Astrocyte of the cerebellum (primary cell): ENCODE measurements around the gene DIP2C.
"Not testable (repeated sequence)": the region's sequence is repeated elsewhere in the genome, so short reads cannot be mapped to it uniquely, and the experiment has no call there.

ENCODE experiments used
- DNase-seq: peaks from one replicate; pipeline ENCODE4 v3.0.0-alpha.2; 2011; ENCODE audit warnings: low read depth
- H3K4me3 ChIP-seq: 2 replicates; pipeline ENCODE4 v1.5.1; 2011; ENCODE audit warnings: mild to moderate bottlenecking, low read depth, low read length, moderate library complexity
- in situ Hi-C: cut with HindIII; loops from 2 replicates; pipeline ENCODE4 v1.10.0; 2017; ENCODE audit warnings: low sequenced_read_pairs
- TF ChIP-seq, protein P1 (sequence below): IDR thresholded peaks from 2 replicates; pipeline ENCODE4 v1.5.1; 2012; ENCODE audit warnings: low read length, low read depth, moderate library complexity, mild to moderate bottlenecking; ENCODE audit errors: missing control alignments

The DIP2C gene

DNA sequence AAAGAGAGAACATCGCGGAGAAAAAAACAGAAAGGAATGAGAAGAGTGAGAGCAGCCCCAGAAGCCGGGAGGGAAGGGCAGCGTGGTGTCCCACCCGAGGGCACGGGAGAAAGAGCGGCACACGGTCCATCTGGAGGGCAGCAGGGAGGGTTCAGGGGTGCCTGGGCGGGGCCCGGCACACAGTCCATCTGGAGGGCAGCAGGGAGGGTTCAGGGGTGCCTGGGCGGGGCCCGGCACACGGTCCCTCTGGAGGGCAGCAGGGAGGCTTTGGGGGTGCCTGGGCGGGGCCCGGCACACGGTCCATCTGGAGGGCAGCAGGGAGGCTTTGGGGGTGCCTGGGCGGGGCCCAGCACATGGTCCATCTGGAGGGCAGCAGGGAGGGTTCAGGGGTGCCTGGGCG lies 381.8 kb downstream of the DIP2C start:
- in situ Hi-C loops = no loop called here
- no peak for DNase-seq

DNA sequence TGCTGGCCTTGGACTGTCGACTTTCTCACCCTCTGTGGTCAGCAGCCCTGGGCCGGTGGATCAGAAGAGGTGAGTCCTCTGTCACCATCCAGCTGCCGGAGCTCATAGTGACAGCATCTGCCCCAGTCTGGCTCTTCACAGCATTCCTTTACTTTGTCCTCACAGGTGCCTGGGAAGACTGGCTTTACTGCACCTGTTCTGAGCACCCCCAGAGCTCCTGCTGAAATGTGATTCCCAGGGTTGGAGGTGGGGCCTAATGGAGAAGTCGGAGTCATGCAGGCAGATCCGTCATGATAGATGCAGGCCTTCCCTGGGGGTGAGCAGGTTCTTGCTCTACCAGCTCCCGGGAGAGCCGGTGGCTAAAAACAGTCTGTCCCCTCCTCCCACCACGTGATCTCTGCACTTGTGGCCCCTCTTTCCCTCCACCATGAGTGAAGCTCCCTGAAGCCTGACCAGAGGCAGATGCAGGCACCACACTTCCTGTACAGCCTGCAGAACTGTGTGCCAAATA lies 382.7 kb downstream of the DIP2C start:
- in situ Hi-C loops = no loop called here
- DNase-seq = no peak
- H3K4me3 ChIP-seq = no peak overlapping the region
- TF ChIP-seq, protein P1, sequence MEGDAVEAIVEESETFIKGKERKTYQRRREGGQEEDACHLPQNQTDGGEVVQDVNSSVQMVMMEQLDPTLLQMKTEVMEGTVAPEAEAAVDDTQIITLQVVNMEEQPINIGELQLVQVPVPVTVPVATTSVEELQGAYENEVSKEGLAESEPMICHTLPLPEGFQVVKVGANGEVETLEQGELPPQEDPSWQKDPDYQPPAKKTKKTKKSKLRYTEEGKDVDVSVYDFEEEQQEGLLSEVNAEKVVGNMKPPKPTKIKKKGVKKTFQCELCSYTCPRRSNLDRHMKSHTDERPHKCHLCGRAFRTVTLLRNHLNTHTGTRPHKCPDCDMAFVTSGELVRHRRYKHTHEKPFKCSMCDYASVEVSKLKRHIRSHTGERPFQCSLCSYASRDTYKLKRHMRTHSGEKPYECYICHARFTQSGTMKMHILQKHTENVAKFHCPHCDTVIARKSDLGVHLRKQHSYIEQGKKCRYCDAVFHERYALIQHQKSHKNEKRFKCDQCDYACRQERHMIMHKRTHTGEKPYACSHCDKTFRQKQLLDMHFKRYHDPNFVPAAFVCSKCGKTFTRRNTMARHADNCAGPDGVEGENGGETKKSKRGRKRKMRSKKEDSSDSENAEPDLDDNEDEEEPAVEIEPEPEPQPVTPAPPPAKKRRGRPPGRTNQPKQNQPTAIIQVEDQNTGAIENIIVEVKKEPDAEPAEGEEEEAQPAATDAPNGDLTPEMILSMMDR = no peak

More for the DNA sequence above, 381.8 kb downstream of the DIP2C start:
- no peak overlapping the region for H3K4me3 ChIP-seq
- TF ChIP-seq, protein P1 = no peak

DNA sequence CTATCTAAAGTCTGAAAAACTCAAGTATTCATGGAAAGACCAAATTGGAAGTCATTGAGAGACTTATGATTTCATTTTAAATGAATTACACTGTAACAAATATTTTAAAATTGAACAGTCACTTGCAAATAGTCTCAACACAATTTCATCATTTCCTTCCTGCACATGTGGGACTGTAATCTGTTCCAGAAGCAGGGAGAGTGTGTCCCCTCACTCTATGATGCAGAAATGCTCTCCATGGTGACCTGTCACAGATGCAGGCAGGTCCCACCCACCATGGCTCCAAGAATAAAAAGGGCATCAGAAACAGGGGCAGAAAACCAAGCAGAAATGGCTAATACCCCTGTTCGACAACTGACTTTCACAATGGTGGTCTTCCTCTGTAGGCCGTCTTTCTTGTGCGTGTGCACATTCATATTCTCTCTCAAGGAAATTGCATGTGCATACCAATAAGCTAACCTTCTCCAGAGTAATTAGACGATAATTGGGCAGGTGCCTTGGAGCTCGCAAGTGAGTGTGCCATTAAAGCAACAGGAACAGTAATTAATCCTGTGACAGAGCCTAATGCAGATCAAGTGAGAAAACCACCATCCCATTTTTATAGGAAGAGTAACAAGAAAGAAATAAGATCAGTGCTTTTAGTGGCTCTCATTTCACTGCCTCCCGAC lies 383.3 kb downstream of the DIP2C start:
- H3K4me3 ChIP-seq = no peak overlapping the region
- in situ Hi-C loops = no loop called here
- DNase-seq = no peak
- TF ChIP-seq, protein P1 = no peak

DNA sequence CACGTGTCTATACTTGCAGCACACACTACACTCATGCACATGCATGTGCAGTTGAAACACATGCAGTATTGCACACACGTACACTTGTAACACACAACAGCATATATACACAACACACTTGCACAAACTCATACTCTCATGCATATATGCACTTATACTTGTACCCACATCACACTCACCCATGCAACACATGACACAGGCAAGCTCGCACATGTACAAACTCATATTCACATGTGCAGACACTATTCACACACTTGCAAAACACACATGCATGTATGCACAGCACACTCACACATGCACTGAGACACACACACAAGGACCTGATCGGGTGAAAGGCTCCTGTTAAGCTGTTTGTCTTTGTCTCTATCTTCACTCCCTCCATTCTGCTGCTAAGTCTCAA lies 384.4 kb downstream of the DIP2C start:
- H3K4me3 ChIP-seq = no peak overlapping the region
- in situ Hi-C loops = no loop called here
- TF ChIP-seq, protein P1 = no peak
- DNase-seq = no peak

DNA sequence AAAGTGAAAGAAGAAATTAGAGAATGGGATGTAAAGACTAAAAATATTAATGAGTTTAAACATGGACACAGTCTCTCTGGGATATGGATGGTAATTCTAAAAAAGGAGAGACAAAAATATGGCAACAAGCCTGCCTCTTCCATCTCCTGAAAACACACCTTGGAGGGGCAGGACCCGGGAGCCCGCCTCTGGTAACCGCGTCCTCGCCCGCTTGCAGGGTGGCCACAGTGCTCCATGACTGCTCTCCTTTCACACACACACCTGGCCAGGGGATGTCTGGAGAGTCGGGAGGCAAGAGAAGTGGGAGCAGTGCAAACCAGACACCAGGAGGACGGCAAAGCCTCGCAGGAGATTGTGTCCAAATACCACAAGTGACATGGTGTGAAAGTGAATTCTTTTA lies 387.9 kb downstream of the DIP2C start:
- no peak for DNase-seq
- H3K4me3 ChIP-seq = no peak overlapping the region
- in situ Hi-C loops = no loop called here
- TF ChIP-seq, protein P1 = no peak

DNA sequence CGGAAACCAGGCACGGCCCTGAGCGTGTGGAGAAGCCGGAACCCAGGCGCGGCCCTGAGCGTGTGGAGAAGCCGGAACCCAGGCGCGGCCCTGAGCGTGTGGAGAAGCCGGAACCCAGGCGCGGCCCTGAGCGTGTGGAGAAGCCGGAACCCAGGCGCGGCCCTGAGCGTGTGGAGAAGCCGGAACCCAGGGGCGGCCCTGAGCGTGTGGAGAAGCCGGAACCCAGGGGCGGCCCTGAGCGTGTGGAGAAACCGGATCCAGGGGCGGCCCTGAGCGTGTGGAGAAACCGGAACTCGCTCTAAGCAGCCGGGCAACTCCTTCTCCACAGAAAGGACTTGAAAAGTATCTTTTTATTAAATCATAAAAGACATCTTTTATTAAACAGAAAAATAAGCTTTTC lies 388.9 kb downstream of the DIP2C start:
- in situ Hi-C loops, DNase-seq, H3K4me3 ChIP-seq: not testable (repeated sequence)

DNA sequence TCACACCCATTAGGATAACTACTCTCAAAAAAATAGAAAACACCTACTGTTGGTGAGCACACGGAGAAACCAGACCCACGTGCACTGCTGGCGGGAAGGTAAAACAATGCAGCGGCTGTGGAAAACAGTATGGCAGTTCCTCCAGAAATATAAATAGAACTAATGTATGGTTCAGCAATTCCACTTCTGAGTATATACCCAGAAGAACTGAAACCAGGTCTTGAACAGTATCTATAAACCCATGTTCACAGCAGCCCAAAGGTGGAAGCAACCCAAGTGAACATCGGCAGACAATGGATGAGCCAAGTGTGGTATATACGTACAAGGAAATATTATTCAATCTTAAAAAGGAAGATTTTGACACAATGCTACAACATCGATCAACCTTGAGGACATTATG lies 389.5 kb downstream of the DIP2C start:
- in situ Hi-C loops = no loop called here
- no peak for DNase-seq
- H3K4me3 ChIP-seq = no peak overlapping the region
- TF ChIP-seq, protein P1 = no peak
